PC-9 (cell line): ENCODE measurements around the gene ENSA. TPM values are rescaled to one million over a fixed set of nuclear protein-coding genes. Genes with fewer than 3 reads are reported as not detected.

ENCODE experiments used
- BruUV-seq: library from RNA; stranded (reverse); fragments of 400-500 nt; replicated peaks from 2 replicates; lab custom pipeline; 2021; lab: Mats Ljungman, UMichigan
- CTCF ChIA-PET: fragments of 300-600 bp; sonication (Branson Sonifier 250); formaldehyde crosslinking; loops from one replicate; lab custom pipeline; 2022; ENCODE audit warnings: antibody characterized with exemption; lab: Charles Lee
- POLR2A ChIA-PET: fragments of 300-600 bp; sonication (Branson Sonifier 250); formaldehyde crosslinking; loops from one replicate; lab custom pipeline; 2022; ENCODE audit warnings: antibody characterized with exemption; ENCODE audit not compliant: unreplicated experiment; lab: Charles Lee
- DNase-seq, 2 experiments: peaks; one replicate each; pipeline versions ENCODE4 v3.0.0 to v3.0.0-alpha.2; 2015 to 2022; ENCODE audit warnings: mixed read lengths in 1 of 2
- H2AFZ ChIP-seq: fragments of 200-600 bp; sonication (generic); 2 replicates; pipeline ENCODE4 v1.8.1; 2017; ENCODE audit warnings: antibody characterized with exemption
- H3F3A ChIP-seq: fragments of 200-600 bp; sonication (generic); 2 replicates; pipeline ENCODE4 v1.8.1; 2017; ENCODE audit warnings: antibody characterized with exemption, mild to moderate bottlenecking, low read depth; ENCODE audit not compliant: insufficient read depth
- H3K27ac ChIP-seq: fragments of 200-600 bp; sonication (generic); 2 replicates; pipeline ENCODE4 v1.6.1; 2016; ENCODE audit warnings: mixed run types
- H3K27me3 ChIP-seq: fragments of 200-600 bp; sonication (generic); 2 replicates; pipeline ENCODE4 v1.6.1; 2016; ENCODE audit warnings: low read depth, mixed run types; ENCODE audit not compliant: insufficient read depth
- H3K36me3 ChIP-seq: fragments of 200-600 bp; sonication (generic); 2 replicates; pipeline ENCODE4 v1.6.1; 2016; ENCODE audit warnings: low read depth, mixed run types
- H3K4me1 ChIP-seq: fragments of 200-600 bp; sonication (generic); replicated peaks from 2 replicates; pipeline ENCODE4 v1.6.1; 2016; ENCODE audit warnings: mixed run types; ENCODE audit not compliant: insufficient read depth
- H3K4me2 ChIP-seq: fragments of 200-600 bp; sonication (generic); 2 replicates; pipeline ENCODE4 v1.6.1; 2017; ENCODE audit warnings: mixed run types
- H3K4me3 ChIP-seq: fragments of 200-600 bp; sonication (generic); 2 replicates; pipeline ENCODE4 v1.6.1; 2016; ENCODE audit warnings: mixed run types
- H3K79me2 ChIP-seq: fragments of 200-600 bp; sonication (generic); 2 replicates; pipeline ENCODE4 v1.6.1; 2017; ENCODE audit warnings: low read depth, mixed run types
- H3K9me2 ChIP-seq: fragments of 200-600 bp; sonication (generic); 2 replicates; pipeline ENCODE4 v1.8.1; 2017; ENCODE audit warnings: mild to moderate bottlenecking; ENCODE audit not compliant: insufficient read depth
- H3K9me3 ChIP-seq: fragments of 200-600 bp; sonication (generic); 2 replicates; pipeline ENCODE4 v1.8.1; 2016; ENCODE audit warnings: low read depth; ENCODE audit not compliant: insufficient read depth
- H4K20me1 ChIP-seq: fragments of 200-600 bp; sonication (generic); 2 replicates; pipeline ENCODE4 v1.8.1; 2017; ENCODE audit not compliant: insufficient read depth
- EZH2 ChIP-seq: fragments of 200-600 bp; sonication (generic); IDR thresholded peaks from 2 replicates; pipeline ENCODE4 v1.8.0; 2017; ENCODE audit warnings: antibody characterized with exemption, low read depth
- intact Hi-C: fragments of 100-400 bp; cut with micrococcal nuclease; formaldehyde crosslinking; loops from one replicate; pipeline ENCODE4 v1.10.0; 2022; ENCODE audit not compliant: unreplicated experiment
- total RNA-seq: library from RNA; stranded (reverse); gene quantifications from 2 replicates; pipeline ENCODE4 v1.2.3, GENCODE V29; 2021
- TF ChIP-seq, protein P1 (sequence below): fragments of 200-600 bp; sonication (generic); conservative IDR thresholded peaks from 2 replicates; pipeline ENCODE4 v1.6.1; 2017; ENCODE audit warnings: mixed run types, antibody characterized with exemption, mild to moderate bottlenecking, moderate library complexity

The ENSA gene
- total RNA-seq, 1 experiment from 2014 or later, result 229 TPM

DNA sequence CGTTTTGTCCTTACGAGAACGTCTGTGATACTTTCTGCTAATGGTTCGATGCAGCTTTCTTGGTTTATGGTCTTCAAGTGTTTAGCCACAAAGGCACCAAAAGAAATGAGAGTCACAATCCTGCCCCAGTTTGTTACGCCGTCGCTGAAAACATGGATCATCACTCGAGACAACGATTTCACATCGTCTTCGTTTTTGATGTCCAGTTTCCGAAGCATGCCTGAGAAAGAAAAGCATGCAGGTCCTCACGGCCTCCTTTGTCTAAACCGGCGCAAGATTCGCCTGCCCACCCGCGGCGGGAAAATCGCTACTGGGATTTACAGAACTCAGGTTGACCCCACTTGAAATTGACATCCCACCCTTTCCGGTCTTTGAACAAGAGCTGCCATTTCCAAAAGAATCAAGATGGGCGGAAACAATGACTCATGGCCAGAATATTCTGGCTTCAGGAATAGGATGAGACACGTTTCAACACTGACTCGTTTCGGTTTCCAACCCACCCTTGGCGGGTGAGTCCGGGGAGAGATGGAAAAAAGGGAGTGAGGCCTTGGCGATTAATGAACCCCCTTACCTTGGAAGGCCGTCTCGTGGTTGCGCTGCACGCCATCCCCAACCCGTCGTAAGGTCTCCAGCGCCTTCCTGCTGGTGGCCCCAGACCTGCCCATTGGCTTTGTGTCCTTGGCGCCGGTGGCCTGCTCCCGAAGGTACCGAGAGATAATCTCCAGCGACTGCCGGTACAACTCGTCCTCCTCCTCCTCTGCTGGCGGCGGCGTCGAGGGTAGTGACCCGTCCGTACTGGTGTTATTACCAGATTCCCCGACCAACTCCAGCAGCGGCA lies 50.9 kb downstream of the ENSA start:
- Histone ChIP-seq H3K4me2 (peak overlapping the region; percentile 95), H3K4me3 (peak overlapping the region; percentile 73), H2AFZ (no peak overlapping the region), H3K27ac (peak overlapping the region; percentile 93), H3K9me3 (no peaks in the 10 kb centered on the region), H3K27me3 (no peaks in the 10 kb centered on the region), H3F3A (peaks cover 61% of the 10 kb centered on the region), H3K4me1 (peaks cover 38% of the 10 kb centered on the region), H3K9me2 (no peaks in the 10 kb centered on the region), H4K20me1 (peaks cover 56% of the 10 kb centered on the region), H3K79me2 (peaks cover 66% of the 10 kb centered on the region), H3K36me3 (peaks cover 55% of the 10 kb centered on the region)
- ChIA-PET POLR2A (interaction anchor here (0.6 to 2.2 kb wide), 9 partner anchors 15 to 470 kb away, joined by 3 to 42 read pairs (median 7); partner anchors contain the start of gene ENSA), CTCF (interaction anchor here (0.7 to 2.3 kb wide), 2 partner anchors 18 to 230 kb away, joined by 3 to 11 read pairs; no protein-coding TSS in a partner anchor)
- peak; percentile 45 to 79 for DNase-seq
- TF ChIP-seq, protein P1, sequence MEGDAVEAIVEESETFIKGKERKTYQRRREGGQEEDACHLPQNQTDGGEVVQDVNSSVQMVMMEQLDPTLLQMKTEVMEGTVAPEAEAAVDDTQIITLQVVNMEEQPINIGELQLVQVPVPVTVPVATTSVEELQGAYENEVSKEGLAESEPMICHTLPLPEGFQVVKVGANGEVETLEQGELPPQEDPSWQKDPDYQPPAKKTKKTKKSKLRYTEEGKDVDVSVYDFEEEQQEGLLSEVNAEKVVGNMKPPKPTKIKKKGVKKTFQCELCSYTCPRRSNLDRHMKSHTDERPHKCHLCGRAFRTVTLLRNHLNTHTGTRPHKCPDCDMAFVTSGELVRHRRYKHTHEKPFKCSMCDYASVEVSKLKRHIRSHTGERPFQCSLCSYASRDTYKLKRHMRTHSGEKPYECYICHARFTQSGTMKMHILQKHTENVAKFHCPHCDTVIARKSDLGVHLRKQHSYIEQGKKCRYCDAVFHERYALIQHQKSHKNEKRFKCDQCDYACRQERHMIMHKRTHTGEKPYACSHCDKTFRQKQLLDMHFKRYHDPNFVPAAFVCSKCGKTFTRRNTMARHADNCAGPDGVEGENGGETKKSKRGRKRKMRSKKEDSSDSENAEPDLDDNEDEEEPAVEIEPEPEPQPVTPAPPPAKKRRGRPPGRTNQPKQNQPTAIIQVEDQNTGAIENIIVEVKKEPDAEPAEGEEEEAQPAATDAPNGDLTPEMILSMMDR, result no peak
- no peak for TF ChIP-seq EZH2
- TSS peak; percentile 47 for BruUV-seq
- intact Hi-C loops, result loop anchor here (1.0 to 5.0 kb wide), 4 partner anchors 17 to 234 kb away; partner anchors contain the start of gene ENSA

DNA sequence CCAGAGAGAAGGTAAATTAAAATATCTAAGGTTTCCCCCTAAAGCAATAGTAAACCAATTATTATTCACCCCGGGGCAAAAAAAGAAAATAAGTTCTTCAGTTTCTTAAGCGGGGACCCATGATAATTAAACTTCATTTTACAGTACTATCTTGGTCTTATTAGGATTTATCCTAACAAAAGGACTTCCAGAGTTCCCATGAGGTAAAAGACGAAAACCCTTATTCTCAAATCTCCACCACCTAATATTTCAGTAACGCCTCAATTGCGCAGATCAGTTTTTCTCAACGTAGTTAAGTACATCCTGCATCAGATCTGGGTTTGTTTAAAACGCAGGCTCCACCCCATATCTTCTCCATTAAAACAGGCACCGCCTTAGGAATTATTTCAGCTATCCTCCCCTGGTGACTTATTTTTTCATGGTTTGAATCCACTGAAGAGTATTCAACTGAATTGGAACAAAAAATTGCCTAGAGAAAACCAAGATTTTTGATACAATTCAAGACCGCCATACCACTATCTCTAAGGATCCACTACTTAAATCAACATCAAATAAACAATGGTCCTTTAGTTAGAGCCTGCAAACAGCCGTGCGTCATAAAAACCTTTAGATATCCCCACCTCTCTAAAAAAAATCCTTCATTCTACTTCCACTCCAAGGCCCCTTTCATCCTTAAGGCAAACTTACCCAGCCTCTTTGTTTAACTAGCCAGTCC lies 51.7 kb downstream of the ENSA start:
- Histone ChIP-seq H3F3A (peaks cover 69% of the 10 kb centered on the region), H4K20me1 (peaks cover 64% of the 10 kb centered on the region), H3K9me3 (no peaks in the 10 kb centered on the region), H3K79me2 (peaks cover 74% of the 10 kb centered on the region), H3K27me3 (no peaks in the 10 kb centered on the region), H3K4me1 (peaks cover 46% of the 10 kb centered on the region), H3K4me3 (peak overlapping the region; percentile 73), H3K27ac (peak overlapping the region; percentile 93), H3K36me3 (peaks cover 63% of the 10 kb centered on the region), H3K9me2 (no peaks in the 10 kb centered on the region), H2AFZ (no peak overlapping the region), H3K4me2 (peak overlapping the region; percentile 95)
- BruUV-seq, result no TSS peak
- ChIA-PET CTCF (interaction anchor here (0.6 kb wide), 1 partner anchor 12 kb away, joined by 7 read pairs; no protein-coding TSS in a partner anchor), POLR2A (interaction anchor here (0.7 to 2.2 kb wide), 2 partner anchors 16 to 17 kb away, joined by 4 to 42 read pairs; no protein-coding TSS in a partner anchor)
- no peak for DNase-seq
- TF ChIP-seq EZH2, result no peak
- intact Hi-C loops, result loop anchor here (1.0 to 5.0 kb wide), 3 partner anchors 33 to 235 kb away; partner anchors contain the start of gene ENSA

DNA sequence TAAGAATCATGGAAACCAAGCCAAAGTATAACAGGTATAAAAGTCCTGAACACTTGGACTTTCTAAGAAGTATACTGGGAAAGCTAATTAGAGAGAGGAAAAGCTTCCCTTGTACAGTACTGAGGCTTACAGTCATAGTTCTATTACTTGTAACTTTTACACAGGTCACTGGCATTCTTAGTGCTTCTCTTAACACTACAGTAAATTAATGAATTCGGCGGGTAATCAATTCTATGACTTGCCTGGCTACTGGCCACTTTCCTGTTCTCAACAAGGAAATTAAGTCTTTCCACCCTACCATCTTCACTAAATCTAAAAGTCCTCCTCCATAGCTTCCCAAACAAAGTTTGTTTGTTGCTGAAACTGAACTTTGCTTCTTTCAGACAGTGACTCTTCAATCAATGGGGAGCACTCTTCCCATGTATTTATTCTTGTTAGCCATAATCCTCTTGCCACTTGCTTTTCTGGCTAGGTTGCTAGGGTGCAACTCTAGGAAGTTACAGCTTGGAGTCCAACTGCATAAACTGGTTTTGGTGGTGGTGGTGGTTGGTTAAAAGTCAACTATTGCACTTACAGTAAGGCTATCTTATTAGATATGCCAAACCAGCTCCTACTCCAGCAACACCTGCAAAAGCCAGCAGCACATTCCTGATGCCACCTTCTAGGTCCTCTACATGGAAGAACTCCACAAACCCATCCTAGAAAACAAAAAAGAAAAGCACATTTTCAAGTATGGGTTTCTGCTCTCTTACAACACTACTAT lies 52.4 kb downstream of the ENSA start:
- Histone ChIP-seq H3K4me1 (peaks cover 51% of the 10 kb centered on the region), H3K36me3 (peaks cover 66% of the 10 kb centered on the region), H3F3A (peaks cover 72% of the 10 kb centered on the region), H3K79me2 (peaks cover 81% of the 10 kb centered on the region), H3K4me3 (peak overlapping the region; percentile 73), H3K9me2 (no peaks in the 10 kb centered on the region), H3K9me3 (no peaks in the 10 kb centered on the region), H2AFZ (no peak overlapping the region), H3K4me2 (peak overlapping the region; percentile 95), H3K27me3 (no peaks in the 10 kb centered on the region), H4K20me1 (peaks cover 68% of the 10 kb centered on the region), H3K27ac (peak overlapping the region; percentile 93)
- no peak for DNase-seq
- CTCF ChIA-PET, result interaction anchor here (0.6 kb wide), 1 partner anchor 13 kb away, joined by 7 read pairs; no protein-coding TSS in a partner anchor
- BruUV-seq, result no TSS peak
- intact Hi-C loops, result loop anchor here (5.0 kb wide), 1 partner anchor 235 kb away; no protein-coding TSS in a partner anchor
- POLR2A ChIA-PET, result interaction anchor here (0.6 to 1.1 kb wide), 7 partner anchors 9 to 685 kb away, joined by 3 to 13 read pairs (median 4); no protein-coding TSS in a partner anchor
- TF ChIP-seq, protein P1, result no peak
- no peak for TF ChIP-seq EZH2
